HEK293 (cell line): ENCODE results near the gene TRPM8.
"Not testable (repeated sequence)": the region's sequence is repeated elsewhere in the genome, so short reads cannot be mapped to it uniquely, and the experiment has no call there.

ENCODE experiments used
- ZNF174 ChIP-seq: fragments of 450-650 bp; formaldehyde crosslinking; IDR thresholded peaks from 2 replicates; pipeline ENCODE4 v1.5.0; 2017; ENCODE audit warnings: missing biosample characterization, mild to moderate bottlenecking, missing genetic modification characterization
- ZNF335 ChIP-seq: fragments of 450-650 bp; formaldehyde crosslinking; conservative IDR thresholded peaks from 2 replicates; pipeline ENCODE4 v1.5.1; 2016; ENCODE audit warnings: missing biosample characterization, missing genetic modification characterization
- ZNF518A ChIP-seq: fragments of 450-650 bp; formaldehyde crosslinking; conservative IDR thresholded peaks from 2 replicates; pipeline ENCODE4 v1.5.1; 2016; ENCODE audit warnings: low read depth, missing biosample characterization, missing genetic modification characterization
- ZNF561 ChIP-seq: fragments of 450-650 bp; IDR thresholded peaks from 2 replicates; pipeline ENCODE4 v1.5.1; 2018; ENCODE audit warnings: missing biosample characterization, missing genetic modification characterization, borderline replicate concordance
- TF ChIP-seq, protein P1 (sequence below): IDR thresholded peaks from 2 replicates; pipeline ENCODE4 v1.6.1; 2011; ENCODE audit warnings: mild to moderate bottlenecking, low read depth, low read length, borderline replicate concordance

DNA sequence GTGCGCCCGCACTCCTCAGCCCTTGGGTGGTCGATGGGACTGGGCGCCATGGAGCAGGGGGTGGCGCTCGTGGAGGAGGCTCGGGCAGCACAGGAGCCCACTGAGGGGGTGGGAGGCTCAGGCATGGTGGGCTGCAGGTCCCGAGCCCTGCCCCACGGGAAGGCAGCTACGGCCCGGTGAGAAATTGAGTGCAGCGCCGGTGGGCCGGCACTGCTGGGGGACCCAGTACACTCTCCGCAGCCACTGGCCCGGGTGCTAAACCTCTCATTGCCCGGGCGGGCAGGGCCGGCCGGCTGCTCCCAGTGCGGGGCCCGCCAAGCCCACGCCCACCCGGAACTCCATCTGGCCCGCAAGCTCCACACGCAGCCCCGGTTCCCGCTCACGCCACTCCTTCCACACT lies 55.3 kb downstream of the TRPM8 start:
- not testable (repeated sequence) for TF ChIP-seq ZNF335; ZNF174 (tag by site-specific recombination); ZNF518A (tag by site-specific recombination); ZNF561
- TF ChIP-seq, protein P1, sequence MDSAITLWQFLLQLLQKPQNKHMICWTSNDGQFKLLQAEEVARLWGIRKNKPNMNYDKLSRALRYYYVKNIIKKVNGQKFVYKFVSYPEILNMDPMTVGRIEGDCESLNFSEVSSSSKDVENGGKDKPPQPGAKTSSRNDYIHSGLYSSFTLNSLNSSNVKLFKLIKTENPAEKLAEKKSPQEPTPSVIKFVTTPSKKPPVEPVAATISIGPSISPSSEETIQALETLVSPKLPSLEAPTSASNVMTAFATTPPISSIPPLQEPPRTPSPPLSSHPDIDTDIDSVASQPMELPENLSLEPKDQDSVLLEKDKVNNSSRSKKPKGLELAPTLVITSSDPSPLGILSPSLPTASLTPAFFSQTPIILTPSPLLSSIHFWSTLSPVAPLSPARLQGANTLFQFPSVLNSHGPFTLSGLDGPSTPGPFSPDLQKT: not testable (repeated sequence)
